T-helper 2 cell treated with Interferon-gamma antibody and Interleukin-4, amounts not matched to agents 100 ng/mL and 5 ng/mL, for 36 hours (primary cell): Measurements from ENCODE around the gene RBM3. TPM values are rescaled to one million over a fixed set of nuclear protein-coding genes. Genes with fewer than 3 reads are reported as not detected.

Experiments used
- intact Hi-C: fragments of 100-400 bp; cut with micrococcal nuclease; formaldehyde crosslinking; loops from one replicate; pipeline ENCODE4 v1.15.1; 2023
- total RNA-seq: library from RNA; stranded (reverse); gene quantifications from 2 replicates; pipeline ENCODE4 v1.2.3, GENCODE V29; 2022

Gene RBM3
- total RNA-seq, 1 donor from 2014 or later: 378 TPM

- intact Hi-C loops: no loop called here
Measured at GRCh38 chrX:48616576-48616975, 42.3 kb downstream of the RBM3 start.

GRCh38 chrX:48617542-48618340 lies 43.5 kb downstream of the RBM3 start:
- intact Hi-C loops: no loop called here

GRCh38 chrX:48626401-48627298 lies 52.4 kb downstream of the RBM3 start:
- intact Hi-C loops: no loop called here

Other genes starting within 250 kb of the RBM3 start
- gene SSX3, start 217.8 kb upstream of the RBM3 start, total RNA-seq: not detected in 2 replicates
- gene SSX4, start 190.9 kb upstream of the RBM3 start, total RNA-seq: not detected in 2 replicates
- not detected in 2 replicates for gene SSX4B, start 162.5 kb upstream of the RBM3 start, total RNA-seq
- 86.3 and 96.8 TPM in 2 replicates for gene SLC38A5, start 104.2 kb upstream of the RBM3 start, total RNA-seq
- gene FTSJ1, start 98.3 kb upstream of the RBM3 start, total RNA-seq: 66.1 and 69.1 TPM in 2 replicates
- gene PORCN, start 65.5 kb upstream of the RBM3 start, total RNA-seq: 14.1 and 14.8 TPM in 2 replicates
- 305 and 310 TPM in 2 replicates for gene EBP, start 52.7 kb upstream of the RBM3 start, total RNA-seq
- gene TBC1D25, start 34.8 kb upstream of the RBM3 start, total RNA-seq: 16.9 and 17.9 TPM in 2 replicates
- gene WDR13, start 23.0 kb downstream of the RBM3 start, total RNA-seq: 45.3 and 45.5 TPM in 2 replicates
- gene WAS, start 109.3 kb downstream of the RBM3 start, total RNA-seq: 155 and 160 TPM in 2 replicates
- 27.5 and 29.3 TPM in 2 replicates for gene SUV39H1, start 122.2 kb downstream of the RBM3 start, total RNA-seq
- not detected in 2 replicates for gene GLOD5, start 187.3 kb downstream of the RBM3 start, total RNA-seq
- not detected in 2 replicates for gene GATA1, start 212.1 kb downstream of the RBM3 start, total RNA-seq
- gene HDAC6, start 227.6 kb downstream of the RBM3 start, total RNA-seq: 87.1 and 92.1 TPM in 2 replicates